ENCODE measurements around the gene CUBN.
A peak's percentile ranks its signal among the peaks of the same experiment; 100 is the strongest.

CUBN gene

GRCh38 chr10:17147884-17148489, 18.4 kb upstream of the CUBN start:
- peaks cover 0 to 33% (median 7%) of the 10 kb centered on the region in 4 donors for H3K4me1 ChIP-seq
- no peak overlapping the region for H3K27ac ChIP-seq
- no peaks in the 10 kb centered on the region for H3K27me3 ChIP-seq
- intact Hi-C loops (cut with DNase I; ENCODE audit: low total_unique reads) = no loop called here
- no peak for DNase-seq
- no peaks in the 10 kb centered on the region for H3K9me3 ChIP-seq
- no peaks in the 10 kb centered on the region for H3K36me3 ChIP-seq
- no peak for TF ChIP-seq CTCF (IDR thresholded peaks at IDR 0.05)
- no peak overlapping the region for H3K4me3 ChIP-seq

DNA sequence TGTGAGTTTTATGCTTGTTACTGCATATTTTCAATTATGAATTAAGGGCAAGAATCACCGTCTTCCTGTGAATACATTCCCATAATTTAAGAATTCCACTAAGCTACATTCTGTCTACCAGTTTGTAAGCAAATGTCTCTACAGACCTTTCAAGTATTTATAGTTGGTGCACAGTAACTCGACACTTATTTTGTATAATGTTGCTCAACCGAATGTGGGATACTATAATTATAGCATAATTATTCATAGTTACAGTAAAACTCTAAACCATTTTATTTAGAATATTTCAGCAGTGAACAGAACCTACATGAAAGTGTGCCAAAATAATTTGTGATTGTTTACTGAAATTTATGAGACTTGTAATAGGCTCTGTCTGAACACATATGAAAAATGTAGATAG, 17.3 kb upstream of the CUBN start:
- intact Hi-C loops (cut with DNase I; ENCODE audit: low total_unique reads) = no loop called here
- no peak for TF ChIP-seq CTCF (IDR thresholded peaks at IDR 0.05)
- no peaks in the 10 kb centered on the region for H3K9me3 ChIP-seq
- H3K27ac ChIP-seq = no peak overlapping the region
- peaks cover 0 to 33% (median 8%) of the 10 kb centered on the region in 4 donors for H3K4me1 ChIP-seq
- H3K4me3 ChIP-seq = no peak overlapping the region
- no peak for DNase-seq
- no peaks in the 10 kb centered on the region for H3K27me3 ChIP-seq
- no peaks in the 10 kb centered on the region for H3K36me3 ChIP-seq

DNA sequence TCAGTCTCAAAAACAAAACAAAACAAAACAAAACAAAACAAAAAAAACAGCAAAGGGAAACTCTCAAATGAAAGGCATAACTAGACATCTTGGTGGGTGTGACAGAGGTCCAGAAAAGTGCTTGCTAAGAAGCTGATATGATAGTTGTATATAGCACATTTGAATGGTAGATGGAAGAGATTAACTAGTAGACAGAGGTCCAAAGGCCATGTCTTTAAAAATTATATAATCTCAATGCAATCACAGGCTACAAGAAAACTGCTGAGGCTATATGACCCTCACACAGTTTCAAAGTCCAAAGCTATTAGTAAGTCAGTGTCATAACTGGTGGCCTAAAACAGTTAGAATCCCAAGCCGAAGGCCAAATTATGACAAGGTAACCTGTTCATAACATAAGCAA, 15.6 kb upstream of the CUBN start:
- intact Hi-C loops (cut with DNase I; ENCODE audit: low total_unique reads) = no loop called here
- no peaks in the 10 kb centered on the region for H3K36me3 ChIP-seq
- no peak for DNase-seq
- H3K27me3 ChIP-seq = no peaks in the 10 kb centered on the region
- H3K4me1 ChIP-seq = peaks cover 0 to 30% (median 6%) of the 10 kb centered on the region in 4 donors
- H3K4me3 ChIP-seq = no peak overlapping the region
- no peak overlapping the region for H3K27ac ChIP-seq
- no peaks in the 10 kb centered on the region for H3K9me3 ChIP-seq
- TF ChIP-seq CTCF (IDR thresholded peaks at IDR 0.05) = no peak

GRCh38 chr10:17144757-17145156, 15.1 kb upstream of the CUBN start:
- no peak overlapping the region for H3K27ac ChIP-seq
- H3K9me3 ChIP-seq = no peaks in the 10 kb centered on the region
- H3K36me3 ChIP-seq = no peaks in the 10 kb centered on the region
- TF ChIP-seq CTCF (IDR thresholded peaks at IDR 0.05) = no peak
- peaks cover 0 to 30% (median 6%) of the 10 kb centered on the region in 4 donors for H3K4me1 ChIP-seq
- no peak for DNase-seq
- no peak overlapping the region for H3K4me3 ChIP-seq
- intact Hi-C loops (cut with DNase I; ENCODE audit: low total_unique reads) = no loop called here
- H3K27me3 ChIP-seq = no peaks in the 10 kb centered on the region

DNA sequence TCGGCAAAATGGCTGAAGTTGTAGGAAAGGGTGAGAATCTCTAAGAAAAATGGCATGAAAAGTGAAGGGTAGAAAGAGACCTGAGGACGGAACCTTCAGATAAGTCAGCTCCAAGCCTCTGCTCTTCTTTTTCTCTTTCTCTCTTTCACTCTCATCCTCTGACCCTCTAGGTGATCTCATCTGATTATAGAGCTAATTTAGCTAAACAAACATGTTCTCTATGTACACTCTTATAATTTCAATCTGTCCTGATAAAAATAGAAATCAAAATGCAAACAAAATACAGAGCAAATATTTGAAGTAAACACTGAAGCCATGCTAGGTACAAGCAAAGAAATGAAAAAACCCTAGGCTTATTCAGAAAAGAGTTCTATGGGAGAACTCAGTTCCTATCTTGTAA, 14.4 kb upstream of the CUBN start:
- no peaks in the 10 kb centered on the region for H3K9me3 ChIP-seq
- no peak overlapping the region for H3K4me3 ChIP-seq
- no peaks in the 10 kb centered on the region for H3K36me3 ChIP-seq
- intact Hi-C loops (cut with DNase I; ENCODE audit: low total_unique reads) = no loop called here
- peaks cover 0 to 30% (median 6%) of the 10 kb centered on the region in 4 donors for H3K4me1 ChIP-seq
- no peak for TF ChIP-seq CTCF (IDR thresholded peaks at IDR 0.05)
- DNase-seq = no peak
- H3K27me3 ChIP-seq = no peaks in the 10 kb centered on the region
- H3K27ac ChIP-seq = peak overlapping the region in 1 of 2 donors; percentile 45
